Ecto neural progenitor cell (in vitro differentiated cells): ENCODE results near the gene DNM1.

Experiments used
- DNase-seq: peaks from one replicate; pipeline ENCODE4 v3.0.0-alpha.2; 2018; ENCODE audit warnings: low spot score

Gene DNM1

GRCh38 chr9:128178806-128179431, 24.3 kb upstream of the DNM1 start:
- DNase-seq, result no peak

GRCh38 chr9:128180001-128180400, 23.2 kb upstream of the DNM1 start:
- no peak for DNase-seq

- DNase-seq, result no peak
Measured at GRCh38 chr9:128180447-128180846, 22.7 kb upstream of the DNM1 start.

GRCh38 chr9:128181480-128181879, 21.7 kb upstream of the DNM1 start:
- DNase-seq, result peak; percentile 63

GRCh38 chr9:128182893-128183588, 20.1 kb upstream of the DNM1 start:
- DNase-seq, result no peak

- no peak for DNase-seq
Measured at GRCh38 chr9:128185979-128186965, 16.9 kb upstream of the DNM1 start.

GRCh38 chr9:128187361-128187760, 15.8 kb upstream of the DNM1 start:
- DNase-seq, result no peak

- DNase-seq, result no peak
Measured at GRCh38 chr9:128188209-128188608, 15.0 kb upstream of the DNM1 start.

GRCh38 chr9:128190013-128190412, 13.2 kb upstream of the DNM1 start:
- DNase-seq, result no peak

GRCh38 chr9:128190516-128191405, 12.4 kb upstream of the DNM1 start:
- no peak for DNase-seq

- peak; percentile 88 for DNase-seq
Measured at GRCh38 chr9:128191406-128192046, 11.7 kb upstream of the DNM1 start, which contains the start of gene CIZ1. Gene CIZ1, minus strand, starts transcription at chr9:128191572. Its CDS starts 715 bp downstream, at chr9:128190857.

GRCh38 chr9:128192601-128193371, 10.4 kb upstream of the DNM1 start:
- DNase-seq, result no peak

- DNase-seq, result no peak
Measured at GRCh38 chr9:128193469-128194096, 9.6 kb upstream of the DNM1 start.

GRCh38 chr9:128201441-128202369, 1.5 kb upstream of the DNM1 start:
- no peak for DNase-seq

GRCh38 chr9:128202648-128203023, 543 bp upstream of the DNM1 start:
- no peak for DNase-seq

- peak; percentile 79 for DNase-seq
Measured at GRCh38 chr9:128203707-128204551, 750 bp downstream of the DNM1 start.

GRCh38 chr9:128204858-128205257, 1.7 kb downstream of the DNM1 start:
- DNase-seq, result no peak
